ENCODE measurements around the gene CCR9. TPM values are rescaled to one million over a fixed set of nuclear protein-coding genes. Genes with fewer than 3 reads are reported as not detected.

CCR9 gene
- total RNA-seq, 1 donor from 2014 or later, result not detected

DNA sequence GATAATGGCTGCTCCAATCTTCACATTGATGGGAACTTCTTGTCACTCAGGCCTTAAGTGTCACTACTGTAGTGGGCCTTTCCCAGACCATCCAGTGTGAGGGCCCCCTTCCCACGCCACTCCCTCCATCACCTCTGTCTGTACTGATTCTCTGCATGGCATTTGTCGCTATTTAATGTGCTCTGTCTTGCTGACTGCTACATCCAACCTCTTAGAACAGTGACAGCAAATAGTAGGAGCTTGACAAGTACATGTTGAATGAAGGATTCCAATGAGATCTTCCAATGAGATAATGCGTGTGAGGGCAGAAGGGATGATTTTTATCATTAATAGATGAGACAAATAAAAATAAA lies 5.6 kb upstream of the CCR9 start:
- Mint-ChIP-seq H3K36me3 (ENCODE audit: low read depth) (no peaks in the 10 kb centered on the region), H3K4me3 (no peak overlapping the region), H3K27me3 (ENCODE audit: insufficient read depth) (peaks cover 46% of the 10 kb centered on the region), H3K27ac (no peak overlapping the region), H3K9me3 (no peaks in the 10 kb centered on the region), H3K4me1 (ENCODE audit: low read depth) (peaks cover 24% of the 10 kb centered on the region)
- DNase-seq (ENCODE audit: low spot score), result no peak
- intact Hi-C loops (cut with micrococcal nuclease), result loop anchor here (1.0 to 2.0 kb wide), 5 partner anchors 10 to 54 kb away; no protein-coding TSS in a partner anchor

DNA sequence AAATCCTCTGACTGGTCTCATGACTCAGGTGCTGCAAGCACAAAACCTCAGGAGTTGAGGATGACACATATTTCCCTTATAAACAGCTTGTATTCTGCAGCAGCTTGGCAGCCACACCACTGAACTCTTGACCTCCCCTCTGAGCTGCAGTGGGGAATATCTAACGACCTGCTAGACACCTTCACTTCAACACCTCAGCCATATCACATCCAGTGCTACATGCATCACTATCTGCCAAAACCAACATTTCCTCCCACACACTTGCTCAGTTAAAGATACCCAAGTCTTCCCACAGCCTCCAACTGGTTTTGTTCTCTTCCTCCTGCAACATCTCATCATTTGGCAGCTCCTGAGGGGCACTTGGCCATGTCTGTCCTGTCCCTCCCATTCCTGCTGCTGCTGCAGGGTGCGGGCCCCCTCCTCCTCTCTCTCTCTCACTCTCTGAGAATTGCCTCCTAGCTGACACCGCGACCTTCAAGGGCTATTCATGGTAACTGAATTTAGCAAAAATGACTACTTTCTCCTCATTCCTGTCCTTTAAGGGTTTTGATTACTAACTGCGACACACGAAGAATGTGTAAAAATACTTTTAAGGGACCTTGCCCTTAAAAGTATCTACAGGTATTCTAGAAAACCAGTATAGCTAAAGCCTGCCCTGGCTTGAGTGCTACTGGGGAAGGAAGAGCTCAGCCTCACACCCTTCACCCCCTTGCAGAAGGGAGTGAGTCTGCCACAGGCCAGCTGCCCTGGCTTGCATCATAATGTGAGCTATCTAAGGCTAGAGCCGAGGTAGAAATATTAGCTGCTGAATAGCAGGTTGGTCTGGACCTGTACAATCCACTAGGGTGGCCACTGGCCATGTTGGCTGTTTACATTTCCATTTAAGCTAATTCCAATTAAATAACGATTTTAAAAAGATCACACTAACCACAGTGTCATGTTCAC lies 5.0 kb upstream of the CCR9 start:
- Mint-ChIP-seq H3K27ac (peak overlapping the region; percentile 3), H3K4me1 (ENCODE audit: low read depth) (peaks cover 24% of the 10 kb centered on the region), H3K4me3 (no peak overlapping the region), H3K27me3 (ENCODE audit: insufficient read depth) (peaks cover 42% of the 10 kb centered on the region), H3K9me3 (no peaks in the 10 kb centered on the region), H3K36me3 (ENCODE audit: low read depth) (no peaks in the 10 kb centered on the region)
- DNase-seq (ENCODE audit: low spot score), result no peak
- intact Hi-C loops (cut with micrococcal nuclease), result loop anchor here (1.0 to 2.0 kb wide), 5 partner anchors 11 to 55 kb away; no protein-coding TSS in a partner anchor

DNA sequence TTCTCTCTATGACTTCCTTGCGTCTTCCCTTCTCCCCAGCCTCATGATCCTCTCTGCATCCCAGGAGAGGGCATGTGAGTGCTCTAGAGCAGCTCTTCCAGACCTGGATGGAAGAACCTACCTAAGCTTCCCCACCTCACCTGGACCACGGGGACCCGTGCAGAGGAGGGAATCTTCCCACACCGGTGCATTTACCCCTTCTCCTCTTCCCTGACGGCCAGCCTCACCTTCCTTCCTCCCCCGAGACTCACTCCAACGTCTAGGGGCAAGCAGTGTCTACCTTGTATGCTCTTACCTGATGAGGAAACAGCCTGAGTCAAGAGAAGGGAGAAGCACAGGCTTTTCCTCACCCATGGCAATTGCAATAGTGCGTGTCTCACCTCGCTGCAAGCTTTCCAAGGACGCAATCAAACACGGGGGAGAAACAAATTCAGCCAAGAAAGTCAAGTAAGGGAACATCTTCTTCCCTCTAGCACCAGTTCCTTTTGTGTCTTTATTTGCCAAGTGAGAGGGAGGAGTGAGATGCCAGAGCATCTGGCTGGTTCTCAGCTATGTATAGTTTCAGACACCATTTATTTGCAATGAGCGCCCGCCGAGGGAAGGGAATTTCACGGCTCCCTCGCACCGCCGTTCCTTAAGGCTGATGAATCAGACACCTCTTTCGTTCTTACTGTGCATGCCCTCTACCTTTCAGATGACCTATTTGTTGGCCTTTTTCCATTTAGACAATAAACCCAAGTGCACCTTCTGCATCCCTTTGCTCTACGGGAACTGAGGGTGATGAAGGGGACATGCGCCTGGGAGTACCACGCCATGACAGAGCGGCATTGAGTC lies 1.8 kb upstream of the CCR9 start:
- intact Hi-C loops (cut with micrococcal nuclease), result no loop called here
- no peaks in the 10 kb centered on the region for H3K9me3 Mint-ChIP-seq
- no peak overlapping the region for H3K27ac Mint-ChIP-seq
- H3K27me3 Mint-ChIP-seq (ENCODE audit: insufficient read depth), result peaks cover 35% of the 10 kb centered on the region
- H3K4me3 Mint-ChIP-seq, result no peak overlapping the region
- no peak for DNase-seq (ENCODE audit: low spot score)
- no peaks in the 10 kb centered on the region for H3K36me3 Mint-ChIP-seq (ENCODE audit: low read depth)
- H3K4me1 Mint-ChIP-seq (ENCODE audit: low read depth), result peaks cover 30% of the 10 kb centered on the region

DNA sequence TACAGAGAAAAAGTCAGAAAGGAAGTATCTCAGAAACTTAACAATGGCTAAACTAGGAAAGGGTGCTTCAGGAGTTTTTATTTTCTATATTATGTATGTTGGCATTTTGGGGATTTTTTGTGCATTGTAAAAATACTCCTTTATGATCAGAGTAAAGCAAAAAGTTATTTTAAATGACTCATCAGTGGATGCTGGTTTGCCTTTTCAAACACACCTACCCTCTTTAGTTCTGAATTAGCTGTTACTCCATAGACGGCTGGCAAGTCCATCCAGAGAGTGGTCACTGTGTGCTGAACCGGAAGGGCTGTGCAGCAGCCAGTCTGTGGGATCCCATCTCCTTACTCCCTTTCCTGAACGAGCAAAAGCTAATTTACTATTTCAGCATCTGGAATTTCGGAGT lies 942 bp downstream of the CCR9 start:
- H3K9me3 Mint-ChIP-seq, result no peaks in the 10 kb centered on the region
- no peak overlapping the region for H3K27ac Mint-ChIP-seq
- intact Hi-C loops (cut with micrococcal nuclease), result no loop called here
- H3K4me1 Mint-ChIP-seq (ENCODE audit: low read depth), result peaks cover 15% of the 10 kb centered on the region
- H3K4me3 Mint-ChIP-seq, result no peak overlapping the region
- H3K36me3 Mint-ChIP-seq (ENCODE audit: low read depth), result no peaks in the 10 kb centered on the region
- peaks cover 43% of the 10 kb centered on the region for H3K27me3 Mint-ChIP-seq (ENCODE audit: insufficient read depth)
- no peak for DNase-seq (ENCODE audit: low spot score)

DNA sequence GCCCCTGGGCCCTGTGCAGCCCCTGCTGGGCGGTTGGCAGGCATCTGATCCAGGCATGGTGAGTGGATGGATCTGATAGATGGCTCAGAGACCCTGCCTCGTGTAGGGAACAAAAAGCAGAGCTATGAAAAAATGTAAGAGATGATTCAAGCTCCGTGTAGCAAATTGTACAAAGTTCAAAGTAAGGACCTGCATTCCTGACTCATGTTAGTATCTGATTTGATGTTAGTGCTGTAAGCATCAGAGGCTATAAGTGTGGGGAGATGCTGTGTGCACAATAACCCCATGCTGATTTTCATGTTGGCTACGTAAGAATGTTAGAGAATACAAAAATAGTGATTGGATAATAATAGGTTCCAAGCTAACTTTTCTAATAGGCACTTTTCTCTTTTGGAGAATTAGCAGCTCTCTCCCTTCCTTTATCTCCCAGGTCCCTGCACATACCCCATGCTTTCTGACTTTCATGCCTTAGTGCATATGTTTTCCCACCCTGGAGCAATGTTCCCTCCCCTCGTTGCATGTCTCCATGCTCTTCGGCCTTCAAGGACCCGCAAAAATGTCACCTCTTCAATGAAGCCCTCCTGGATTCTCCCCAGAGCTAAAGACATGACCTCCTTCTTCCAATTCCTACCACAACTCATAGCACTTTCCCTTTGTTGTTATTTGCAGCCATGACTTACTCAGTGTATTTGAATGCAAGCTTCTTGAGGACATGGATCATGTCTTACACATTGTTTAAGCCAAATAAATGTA lies 1.6 kb downstream of the CCR9 start:
- no peak overlapping the region for H3K4me3 Mint-ChIP-seq
- no peak overlapping the region for H3K27ac Mint-ChIP-seq

DNA sequence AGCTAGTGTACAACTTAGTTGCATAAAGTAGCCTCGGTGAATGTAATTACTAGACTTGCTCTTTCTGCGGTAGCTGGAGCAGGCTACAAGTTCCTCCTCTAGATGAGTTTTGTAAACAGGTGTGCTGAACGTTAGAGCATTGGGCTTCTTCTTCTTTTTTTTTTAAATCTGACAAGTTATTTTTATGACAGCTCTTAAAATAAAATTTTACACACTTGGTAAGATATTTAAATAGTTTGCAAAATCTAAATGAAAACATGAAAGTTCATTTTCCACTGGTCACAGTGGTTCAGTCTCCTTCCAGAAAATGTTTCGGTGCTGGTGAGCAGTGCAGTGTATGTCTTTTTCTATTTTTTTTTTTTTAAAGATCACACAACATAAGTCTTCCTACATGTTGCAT lies 3.0 kb downstream of the CCR9 start:
- peaks cover 43% of the 10 kb centered on the region for H3K27me3 Mint-ChIP-seq (ENCODE audit: insufficient read depth)
- intact Hi-C loops (cut with micrococcal nuclease), result no loop called here
- no peak overlapping the region for H3K4me3 Mint-ChIP-seq
- peaks cover 23% of the 10 kb centered on the region for H3K4me1 Mint-ChIP-seq (ENCODE audit: low read depth)
- no peak for DNase-seq (ENCODE audit: low spot score)
- no peaks in the 10 kb centered on the region for H3K36me3 Mint-ChIP-seq (ENCODE audit: low read depth)
- no peak overlapping the region for H3K27ac Mint-ChIP-seq
- no peaks in the 10 kb centered on the region for H3K9me3 Mint-ChIP-seq

More for the DNA sequence above, 1.6 kb downstream of the CCR9 start:
- Mint-ChIP-seq H3K27me3 (ENCODE audit: insufficient read depth) (peaks cover 44% of the 10 kb centered on the region), H3K9me3 (no peaks in the 10 kb centered on the region), H3K36me3 (ENCODE audit: low read depth) (no peaks in the 10 kb centered on the region), H3K4me1 (ENCODE audit: low read depth) (peaks cover 15% of the 10 kb centered on the region)
- intact Hi-C loops (cut with micrococcal nuclease), result no loop called here
- DNase-seq (ENCODE audit: low spot score), result no peak

DNA sequence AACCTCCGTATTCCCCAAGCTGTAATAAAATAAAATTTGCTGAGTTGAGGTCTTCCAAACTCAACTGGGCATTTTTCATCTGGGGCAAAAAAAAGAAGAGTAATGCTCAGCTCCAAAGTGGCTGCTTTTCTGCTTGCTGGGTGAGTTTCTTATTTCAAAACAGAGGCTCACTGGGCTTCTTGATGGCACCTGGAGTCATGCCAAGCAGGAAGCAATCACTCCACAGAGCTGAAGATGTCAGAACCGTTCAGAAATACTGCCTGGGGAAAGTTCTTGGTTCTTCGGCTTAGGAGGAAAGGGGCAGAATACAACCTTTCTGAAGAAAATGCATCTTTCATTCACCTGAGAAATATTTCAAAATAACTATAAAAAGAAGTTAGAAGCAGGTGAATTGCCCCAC lies 4.1 kb downstream of the CCR9 start:
- peaks cover 44% of the 10 kb centered on the region for H3K27me3 Mint-ChIP-seq (ENCODE audit: insufficient read depth)
- no peak for DNase-seq (ENCODE audit: low spot score)
- H3K27ac Mint-ChIP-seq, result no peak overlapping the region
- no peaks in the 10 kb centered on the region for H3K36me3 Mint-ChIP-seq (ENCODE audit: low read depth)
- no peak overlapping the region for H3K4me3 Mint-ChIP-seq
- intact Hi-C loops (cut with micrococcal nuclease), result no loop called here
- no peaks in the 10 kb centered on the region for H3K9me3 Mint-ChIP-seq
- H3K4me1 Mint-ChIP-seq (ENCODE audit: low read depth), result peaks cover 14% of the 10 kb centered on the region

DNA sequence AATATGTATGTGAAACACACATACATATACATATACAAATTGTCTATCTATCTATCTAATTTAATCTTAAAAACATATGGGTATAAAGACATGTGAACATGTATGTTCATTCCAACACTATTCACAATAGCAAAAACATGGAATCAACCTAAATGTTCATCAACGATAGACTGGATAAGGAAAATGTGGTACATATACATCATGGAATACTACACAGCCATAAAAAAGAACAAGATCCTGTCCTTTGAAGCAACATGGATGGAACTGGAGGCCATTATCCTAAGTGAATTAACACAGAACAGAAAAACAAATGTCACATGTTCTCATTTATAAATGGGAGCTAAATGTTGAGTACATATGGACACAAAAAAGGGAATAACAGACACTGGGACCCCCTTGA lies 5.8 kb downstream of the CCR9 start:
- Mint-ChIP-seq H3K36me3 (ENCODE audit: low read depth) (no peaks in the 10 kb centered on the region), H3K4me3 (no peak overlapping the region), H3K27ac (no peak overlapping the region), H3K27me3 (ENCODE audit: insufficient read depth) (peaks cover 49% of the 10 kb centered on the region), H3K4me1 (ENCODE audit: low read depth) (peaks cover 10% of the 10 kb centered on the region), H3K9me3 (no peaks in the 10 kb centered on the region)
- no peak for DNase-seq (ENCODE audit: low spot score)
- intact Hi-C loops (cut with micrococcal nuclease), result no loop called here

DNA sequence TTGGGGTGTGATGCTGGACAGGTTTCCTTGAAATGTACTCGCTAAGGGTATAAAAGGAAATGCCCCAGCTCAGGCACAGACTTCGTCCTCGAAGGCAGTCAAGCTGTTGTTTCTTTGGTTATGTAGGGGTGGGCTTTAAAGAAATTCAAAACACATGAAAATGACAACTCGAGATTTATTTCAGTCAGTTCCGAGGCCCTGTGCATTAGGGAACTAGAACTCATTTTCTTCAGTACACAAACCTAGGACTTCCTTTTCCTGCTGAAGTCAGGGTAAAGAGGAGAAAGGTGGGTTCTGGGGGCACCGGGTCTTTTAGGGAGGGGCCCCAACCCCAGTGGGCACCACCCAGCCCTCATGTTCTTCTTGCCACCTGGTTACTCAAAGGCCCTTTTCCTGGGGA lies 7.7 kb downstream of the CCR9 start:
- H3K27me3 Mint-ChIP-seq (ENCODE audit: insufficient read depth), result peaks cover 57% of the 10 kb centered on the region
- no peak overlapping the region for H3K4me3 Mint-ChIP-seq
- DNase-seq (ENCODE audit: low spot score), result no peak

DNA sequence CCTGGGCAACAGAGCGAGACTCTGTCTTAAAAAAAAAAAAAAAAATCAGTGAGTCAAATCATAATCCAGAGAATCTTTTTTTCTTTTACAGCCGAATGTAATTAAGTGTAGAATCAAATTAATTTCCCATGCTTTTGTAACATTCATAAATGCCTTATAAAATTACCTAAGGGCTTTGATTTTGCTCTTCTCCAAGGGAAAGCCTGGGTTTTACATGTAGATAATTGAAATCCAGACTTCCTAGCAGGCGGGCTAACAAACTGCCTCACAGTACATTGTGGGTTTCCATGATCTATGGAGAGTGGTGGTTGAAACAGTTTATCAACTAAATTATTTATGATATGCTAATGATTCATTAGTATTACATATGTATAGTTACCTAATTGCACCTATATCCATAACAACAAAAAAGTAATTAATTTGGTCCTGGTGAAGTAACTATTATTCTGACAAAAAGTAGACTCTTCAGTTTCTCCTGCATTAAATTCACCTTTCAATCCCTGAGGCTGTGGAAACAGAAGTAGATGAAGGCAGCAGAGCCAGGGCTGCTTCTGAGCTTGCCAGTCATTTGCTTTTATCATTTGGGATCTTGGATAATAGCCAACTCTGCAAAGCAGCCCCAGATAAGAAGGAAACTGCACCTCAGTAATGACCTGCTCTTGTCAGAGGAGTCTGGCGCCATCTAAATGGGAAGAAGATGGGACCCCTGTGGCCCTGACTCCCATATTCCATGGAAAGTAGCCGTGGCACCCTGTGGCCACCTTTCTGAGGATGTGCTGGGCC lies 9.5 kb downstream of the CCR9 start:
- no peak for DNase-seq (ENCODE audit: low spot score)
- Mint-ChIP-seq H3K36me3 (ENCODE audit: low read depth) (peaks cover 1% of the 10 kb centered on the region), H3K27ac (no peak overlapping the region), H3K4me1 (ENCODE audit: low read depth) (peaks cover 8% of the 10 kb centered on the region), H3K4me3 (no peak overlapping the region), H3K9me3 (no peaks in the 10 kb centered on the region), H3K27me3 (ENCODE audit: insufficient read depth) (peaks cover 51% of the 10 kb centered on the region)
- intact Hi-C loops (cut with micrococcal nuclease), result no loop called here

More for the DNA sequence above, 7.7 kb downstream of the CCR9 start:
- Mint-ChIP-seq H3K27ac (no peak overlapping the region), H3K4me1 (ENCODE audit: low read depth) (peaks cover 8% of the 10 kb centered on the region), H3K36me3 (ENCODE audit: low read depth) (no peaks in the 10 kb centered on the region), H3K9me3 (no peaks in the 10 kb centered on the region)
- intact Hi-C loops (cut with micrococcal nuclease), result no loop called here

DNA sequence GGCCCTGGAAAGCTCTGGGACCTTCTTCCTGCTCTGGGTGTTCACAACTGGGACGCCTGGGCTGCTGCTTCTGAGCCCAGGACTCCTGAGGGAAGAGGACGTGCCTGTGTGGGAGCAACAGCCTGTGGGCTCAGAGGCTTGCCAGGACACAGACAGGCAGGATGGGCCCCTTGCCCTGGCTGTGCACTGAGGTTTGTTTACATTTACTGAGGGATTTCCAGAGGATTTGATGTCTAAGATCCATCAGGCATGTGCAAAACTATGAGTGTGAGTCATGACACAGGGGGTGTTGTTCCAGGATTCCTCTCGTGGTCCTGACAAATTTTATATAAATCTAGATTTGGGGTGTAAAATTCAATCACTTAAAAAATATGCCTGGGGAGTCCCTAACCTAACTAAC lies 10.6 kb downstream of the CCR9 start:
- H3K36me3 Mint-ChIP-seq (ENCODE audit: low read depth), result peaks cover 1% of the 10 kb centered on the region
- H3K9me3 Mint-ChIP-seq, result no peaks in the 10 kb centered on the region
- H3K27me3 Mint-ChIP-seq (ENCODE audit: insufficient read depth), result peaks cover 46% of the 10 kb centered on the region
- H3K27ac Mint-ChIP-seq, result no peak overlapping the region
- no peak for DNase-seq (ENCODE audit: low spot score)
- intact Hi-C loops (cut with micrococcal nuclease), result no loop called here
- peaks cover 8% of the 10 kb centered on the region for H3K4me1 Mint-ChIP-seq (ENCODE audit: low read depth)
- no peak overlapping the region for H3K4me3 Mint-ChIP-seq

DNA sequence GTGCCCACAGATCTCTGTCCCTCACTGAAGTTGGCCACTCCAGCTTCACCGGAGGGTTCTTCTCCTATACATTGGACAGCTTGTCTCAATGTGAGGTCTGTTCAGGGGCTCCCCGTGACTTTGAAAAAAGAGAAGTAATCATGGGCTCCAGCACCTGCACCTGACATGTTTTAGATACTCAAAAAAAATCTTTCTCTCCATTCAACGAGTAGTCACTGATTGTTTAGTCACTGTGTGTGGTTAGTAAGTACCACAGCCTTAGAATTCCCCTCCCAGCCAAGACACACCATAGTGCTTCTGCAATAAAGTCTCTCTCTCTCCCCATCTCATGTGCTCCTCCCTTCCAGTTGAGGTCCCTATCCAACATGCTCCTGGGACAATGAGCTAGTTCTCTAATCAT lies 18.6 kb downstream of the CCR9 start:
- H3K27ac Mint-ChIP-seq, result no peak overlapping the region
- intact Hi-C loops (cut with micrococcal nuclease), result loop anchor here (1.0 kb wide), 1 partner anchor 10 kb away; no protein-coding TSS in a partner anchor
- H3K9me3 Mint-ChIP-seq, result peaks cover 4% of the 10 kb centered on the region
- H3K36me3 Mint-ChIP-seq (ENCODE audit: low read depth), result peaks cover 11% of the 10 kb centered on the region
- peaks cover 22% of the 10 kb centered on the region for H3K27me3 Mint-ChIP-seq (ENCODE audit: insufficient read depth)
- no peak overlapping the region for H3K4me3 Mint-ChIP-seq
- DNase-seq (ENCODE audit: low spot score), result no peak
- H3K4me1 Mint-ChIP-seq (ENCODE audit: low read depth), result peaks cover 24% of the 10 kb centered on the region

Measured in activated T-helper 1 cell treated with anti-CD3 and anti-CD28 coated beads, Interleukin-12 subunit alpha, Interleukin-12 subunit beta, Interleukin-2, Interleukin-4 antibody, amounts not matched to agents 30 ng/mL and 10 ng/mL and 1 ng/mL, durations not matched to agents 14 hours and 24 hours and 36 hours (primary cell).